RWPE2 (cell line): ENCODE data around the gene HCFC2.

Source experiments
- ATAC-seq: fragments of 200-7000 bp; cut with Tn5 transposase; 3 replicates; pipeline ENCODE4 v1.9.1; 2021; ENCODE audit warnings: low read depth
- DNase-seq: peaks from one replicate; pipeline ENCODE4 v3.0.0-alpha.2; 2020; ENCODE audit warnings: low spot score
- H3K27ac ChIP-seq: fragments of 450-650 bp; 2 replicates; pipeline ENCODE4 v1.5.1; 2017; ENCODE audit warnings: mild to moderate bottlenecking; ENCODE audit not compliant: poor library complexity, severe bottlenecking
- H3K27me3 ChIP-seq: fragments of 250-450 bp; sonication (Bioruptor Pico); 2 replicates; pipeline ENCODE4 v1.5.1; 2021; ENCODE audit warnings: mild to moderate bottlenecking, moderate library complexity; ENCODE audit not compliant: insufficient read depth, poor library complexity, severe bottlenecking
- H3K36me3 ChIP-seq: fragments of 250-450 bp; sonication (Bioruptor Pico); 2 replicates; pipeline ENCODE4 v1.5.1; 2020; ENCODE audit warnings: low read depth, mild to moderate bottlenecking, moderate library complexity
- H3K4me1 ChIP-seq: fragments of 250-450 bp; sonication (Bioruptor Pico); 2 replicates; pipeline ENCODE4 v1.5.1; 2021; ENCODE audit warnings: mild to moderate bottlenecking, moderate library complexity; ENCODE audit not compliant: insufficient read depth, poor library complexity, severe bottlenecking
- H3K4me3 ChIP-seq: fragments of 250-450 bp; sonication (Bioruptor Pico); 2 replicates; pipeline ENCODE4 v1.5.1; 2021; ENCODE audit warnings: mild to moderate bottlenecking, moderate library complexity; ENCODE audit not compliant: severe bottlenecking
- H3K9me3 ChIP-seq: fragments of 250-450 bp; sonication (Bioruptor Pico); 2 replicates; pipeline ENCODE4 v1.5.1; 2021; ENCODE audit warnings: mild to moderate bottlenecking, moderate library complexity; ENCODE audit not compliant: severe bottlenecking
- CTCF ChIP-seq: fragments of 450-650 bp; IDR thresholded peaks from one replicate; pipeline ENCODE4 v1.5.1; 2017; ENCODE audit warnings: mild to moderate bottlenecking, moderate library complexity; ENCODE audit not compliant: poor library complexity, severe bottlenecking

Gene HCFC2

DNA sequence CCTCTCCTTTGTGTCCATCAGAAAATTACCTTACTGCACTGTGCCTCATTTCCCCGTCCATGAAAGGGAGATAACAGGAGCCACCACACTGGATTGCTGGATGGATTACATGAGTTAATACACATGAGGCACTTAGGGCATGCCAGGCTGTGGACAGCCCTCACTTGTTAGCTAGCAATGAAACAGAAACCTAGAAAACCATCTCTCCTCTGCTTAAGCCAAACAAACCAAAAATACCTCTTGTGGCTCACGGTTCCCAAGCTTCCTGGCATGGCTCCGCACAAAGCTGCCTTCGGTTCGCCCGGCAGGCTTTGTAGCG, 660 bp upstream of the HCFC2 start:
- Histone ChIP-seq H3K4me3 (peak overlapping the region; percentile 88), H3K9me3 (no peaks in the 10 kb centered on the region), H3K36me3 (peaks cover 17% of the 10 kb centered on the region), H3K27me3 (no peaks in the 10 kb centered on the region), H3K4me1 (peaks cover 8% of the 10 kb centered on the region), H3K27ac (peak overlapping the region; percentile 56)
- TF ChIP-seq CTCF = no peak
- ATAC-seq (peak; percentile 26), DNase-seq (no peak)

- Histone ChIP-seq H3K36me3 (peaks cover 25% of the 10 kb centered on the region), H3K9me3 (no peaks in the 10 kb centered on the region), H3K4me3 (peak overlapping the region; percentile 88), H3K27me3 (no peaks in the 10 kb centered on the region), H3K4me1 (no peaks in the 10 kb centered on the region), H3K27ac (peak overlapping the region; percentile 56)
- ATAC-seq = peak; percentile 30
- TF ChIP-seq CTCF = no peak
- DNase-seq = no peak
These were observed 604 bp downstream of the HCFC2 start for GRCh38 chr12:104064842-104065427.

DNA sequence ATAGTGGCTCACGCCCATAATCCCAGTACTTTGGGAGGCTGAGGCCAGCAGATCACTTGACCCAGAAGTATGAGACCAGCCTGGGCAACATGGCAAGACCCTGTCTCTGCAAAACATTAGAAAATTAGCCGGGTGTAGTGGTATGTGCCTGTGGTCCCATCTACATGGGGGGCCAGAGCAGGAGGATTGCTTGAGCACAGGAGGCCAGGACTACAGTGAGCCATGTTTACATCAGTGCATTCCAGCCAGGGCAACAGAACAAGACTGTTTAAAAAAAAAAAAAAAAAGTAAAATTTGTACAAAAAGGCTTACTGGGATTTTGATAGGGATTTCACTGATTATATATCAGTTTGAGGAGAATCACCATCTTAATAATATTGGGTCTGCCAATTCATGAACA, 7.8 kb downstream of the HCFC2 start:
- TF ChIP-seq CTCF = no peak

DNA sequence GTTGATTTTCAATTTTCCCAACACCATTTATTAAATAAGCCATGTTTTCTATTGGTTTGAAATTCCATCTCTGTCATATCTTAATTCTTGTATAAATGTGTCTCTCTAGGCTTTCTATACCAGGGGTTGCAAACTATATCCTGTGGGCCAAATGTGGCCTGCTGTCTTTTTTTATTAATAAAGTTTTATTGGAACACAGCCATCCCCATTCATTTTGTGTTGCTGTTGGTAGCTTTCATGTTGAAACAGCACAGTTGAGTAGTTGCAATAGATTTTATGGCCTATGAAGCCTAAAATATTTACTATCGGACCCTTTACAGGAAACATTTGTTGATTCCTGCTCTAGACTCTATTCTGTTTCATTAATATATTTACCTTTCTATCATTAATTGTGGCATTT, 9.4 kb downstream of the HCFC2 start:
- Histone ChIP-seq H3K36me3 (peaks cover 31% of the 10 kb centered on the region), H3K4me1 (peaks cover 3% of the 10 kb centered on the region), H3K27me3 (no peaks in the 10 kb centered on the region), H3K4me3 (no peak overlapping the region), H3K9me3 (no peaks in the 10 kb centered on the region), H3K27ac (no peak overlapping the region)
- DNase-seq = no peak
- TF ChIP-seq CTCF = no peak
- ATAC-seq = no peak

More for the DNA sequence above, 7.8 kb downstream of the HCFC2 start:
- no peaks in the 10 kb centered on the region for H3K9me3 ChIP-seq
- no peak overlapping the region for H3K4me3 ChIP-seq
- ATAC-seq (no peak), DNase-seq (no peak)
- H3K36me3 ChIP-seq = peaks cover 40% of the 10 kb centered on the region
- H3K4me1 ChIP-seq = no peaks in the 10 kb centered on the region
- H3K27me3 ChIP-seq = no peaks in the 10 kb centered on the region
- H3K27ac ChIP-seq = no peak overlapping the region

- Histone ChIP-seq H3K9me3 (no peaks in the 10 kb centered on the region), H3K36me3 (peaks cover 55% of the 10 kb centered on the region), H3K27ac (no peak overlapping the region), H3K4me3 (no peak overlapping the region), H3K27me3 (no peaks in the 10 kb centered on the region), H3K4me1 (peaks cover 3% of the 10 kb centered on the region)
- no peak for ATAC-seq
- no peak for TF ChIP-seq CTCF
- DNase-seq = no peak
These were observed 14.7 kb downstream of the HCFC2 start for GRCh38 chr12:104079024-104079423.
